Esophagus muscularis mucosa (tissue), 4 donors: ENCODE measurements around the gene MAPK8IP2.

Experiments
- CTCF ChIP-seq, 3 experiments: fragments of 200-600 bp in 2 of 3; fragments of 450-650 bp in 1 of 3; sonication (generic) in 2 of 3; IDR thresholded peaks; one replicate each; pipeline ENCODE4 v1.5.1; 2017 to 2019; ENCODE audit warnings: antibody characterized with exemption in 3 of 3, mild to moderate bottlenecking in 2 of 3, moderate library complexity in 1 of 3
- EP300 ChIP-seq: sonication (generic); formaldehyde crosslinking; IDR thresholded peaks from one replicate; pipeline ENCODE4 v1.6.1; 2017; ENCODE audit warnings: antibody characterized with exemption
- POLR2A ChIP-seq: fragments of 450-650 bp; IDR thresholded peaks from one replicate; pipeline ENCODE4 v1.6.1; 2017; ENCODE audit warnings: antibody characterized with exemption, moderate library complexity, mild to moderate bottlenecking, low read depth

GRCh38 chr22:50625131-50625567, 24.6 kb downstream of the MAPK8IP2 start:
- no peak for TF ChIP-seq CTCF (IDR thresholded peaks at IDR 0.05)
- no peak for TF ChIP-seq POLR2A
- no peak for TF ChIP-seq EP300
